ENCODE measurements around the gene ZFP69. TPM values are rescaled to one million over a fixed set of nuclear protein-coding genes. Genes with fewer than 3 reads are reported as not detected.
"Not testable (repeated sequence)": the region's sequence is repeated elsewhere in the genome, so short reads cannot be mapped to it uniquely, and the experiment has no call there.

Gene ZFP69
- total RNA-seq, 1 donor from 2014 or later, result 5.1 TPM

GRCh38 chr1:40478276-40478675, 1.2 kb downstream of the ZFP69 start:
- H3K4me1 Mint-ChIP-seq (ENCODE audit: unreplicated experiment), result peaks cover 11% of the 10 kb centered on the region
- H3K4me3 Mint-ChIP-seq, result peak overlapping the region; percentile 92
- H3K36me3 Mint-ChIP-seq, result peaks cover 28% of the 10 kb centered on the region
- no peak overlapping the region for H3K27ac Mint-ChIP-seq
- no peak for DNase-seq (ENCODE audit: extremely low spot score, unreplicated experiment)
- peaks cover 6% of the 10 kb centered on the region for H3K9me3 Mint-ChIP-seq
- TF ChIP-seq CTCF (conservative IDR thresholded peaks at IDR 0.05), result no peak
- no peaks in the 10 kb centered on the region for H3K27me3 Mint-ChIP-seq

- Mint-ChIP-seq H3K9me3 (peaks cover 6% of the 10 kb centered on the region), H3K27ac (no peak overlapping the region), H3K27me3 (no peaks in the 10 kb centered on the region), H3K4me3 (peak overlapping the region; percentile 48), H3K36me3 (peaks cover 31% of the 10 kb centered on the region), H3K4me1 (ENCODE audit: unreplicated experiment) (peaks cover 11% of the 10 kb centered on the region)
- DNase-seq (ENCODE audit: extremely low spot score, unreplicated experiment), result no peak
- no peak for TF ChIP-seq CTCF (conservative IDR thresholded peaks at IDR 0.05)
These were observed 2.1 kb downstream of the ZFP69 start for GRCh38 chr1:40479156-40479555.

GRCh38 chr1:40495315-40495903, 18.3 kb downstream of the ZFP69 start:
- H3K27ac Mint-ChIP-seq, result no peak overlapping the region
- H3K9me3 Mint-ChIP-seq, result peaks cover 38% of the 10 kb centered on the region
- no peak overlapping the region for H3K4me3 Mint-ChIP-seq
- DNase-seq (ENCODE audit: extremely low spot score, unreplicated experiment), result no peak
- peaks cover 67% of the 10 kb centered on the region for H3K36me3 Mint-ChIP-seq
- no peaks in the 10 kb centered on the region for H3K4me1 Mint-ChIP-seq (ENCODE audit: unreplicated experiment)
- no peaks in the 10 kb centered on the region for H3K27me3 Mint-ChIP-seq
- TF ChIP-seq CTCF (conservative IDR thresholded peaks at IDR 0.05), result no peak

- Mint-ChIP-seq H3K36me3 (peaks cover 52% of the 10 kb centered on the region), H3K9me3 (peaks cover 33% of the 10 kb centered on the region)
- not testable (repeated sequence) for H3K27me3 Mint-ChIP-seq; H3K4me3 Mint-ChIP-seq; DNase-seq (ENCODE audit: extremely low spot score, unreplicated experiment); H3K27ac Mint-ChIP-seq; H3K4me1 Mint-ChIP-seq (ENCODE audit: unreplicated experiment)
These were observed 25.6 kb downstream of the ZFP69 start for GRCh38 chr1:40502651-40503050.

- no peak for DNase-seq (ENCODE audit: extremely low spot score, unreplicated experiment)
- Mint-ChIP-seq H3K27ac (peak overlapping the region; percentile 72), H3K27me3 (no peaks in the 10 kb centered on the region), H3K36me3 (peaks cover 41% of the 10 kb centered on the region), H3K9me3 (peaks cover 21% of the 10 kb centered on the region), H3K4me1 (ENCODE audit: unreplicated experiment) (peaks cover 9% of the 10 kb centered on the region), H3K4me3 (peak overlapping the region; percentile 85)
- no peak for TF ChIP-seq CTCF (conservative IDR thresholded peaks at IDR 0.05)
These were observed 30.9 kb downstream of the ZFP69 start for GRCh38 chr1:40507973-40508372.

GRCh38 chr1:40508375-40509341, 31.6 kb downstream of the ZFP69 start, which contains the start of gene EXO5:
Gene EXO5 (plus strand): TSS chr1:40508767. CDS start chr1:40514545, 5,778 bp downstream.
- TF ChIP-seq CTCF (conservative IDR thresholded peaks at IDR 0.05), result no peak
- peaks cover 38% of the 10 kb centered on the region for H3K36me3 Mint-ChIP-seq
- peak within 1 kb of the TSS; percentile 72 for H3K27ac Mint-ChIP-seq
- H3K4me3 Mint-ChIP-seq, result peak within 1 kb of the TSS; percentile 85
- peaks cover 19% of the 10 kb centered on the region for H3K9me3 Mint-ChIP-seq
- H3K27me3 Mint-ChIP-seq, result no peaks in the 10 kb centered on the region
- DNase-seq (ENCODE audit: extremely low spot score, unreplicated experiment), result peak; percentile 86
- H3K4me1 Mint-ChIP-seq (ENCODE audit: unreplicated experiment), result peaks cover 9% of the 10 kb centered on the region
